CD14-positive monocyte (primary cell): ENCODE measurements around the gene ATP11A. TPM values are rescaled to one million over a fixed set of nuclear protein-coding genes. Genes with fewer than 3 reads are reported as not detected.

ENCODE experiments used
- DNase-seq, 3 donors: peaks; one replicate each; pipeline ENCODE4 v3.0.0-alpha.2; 2011 to 2022
- H2AFZ ChIP-seq: 2 replicates; pipeline ENCODE4 v1.6.0; 2012; ENCODE audit warnings: mild to moderate bottlenecking, low read depth, low read length, inconsistent platforms; ENCODE audit not compliant: insufficient read depth, poor library complexity, severe bottlenecking
- H3K27ac ChIP-seq, 2 donors: 1 replicate in 1 of 2; 2 replicates in 1 of 2; pipeline ENCODE4 v1.5.1; 2012 to 2013; ENCODE audit warnings: low read length in 2 of 2, control low read depth in 1 of 2, inconsistent platforms in 1 of 2, low read depth in 1 of 2, mild to moderate bottlenecking in 1 of 2
- H3K27me3 ChIP-seq, 2 donors: one replicate each; pipeline versions ENCODE4 v1.6.0 to v1.6.1; 2011 to 2013; ENCODE audit warnings: low read length in 2 of 2; ENCODE audit not compliant: control insufficient read depth in 2 of 2, insufficient read depth in 2 of 2
- H3K36me3 ChIP-seq, 2 donors: replicated peaks in 1 of 2; 1 replicate in 1 of 2; 2 replicates in 1 of 2; pipeline versions ENCODE4 v1.5.1 to v1.6.1; 2012 to 2013; ENCODE audit warnings: low read length in 2 of 2, control low read depth in 1 of 2, inconsistent platforms in 1 of 2, mild to moderate bottlenecking in 1 of 2; ENCODE audit not compliant: insufficient read depth in 2 of 2, control insufficient read depth in 1 of 2
- H3K4me1 ChIP-seq, 2 donors: 1 replicate in 1 of 2; 2 replicates in 1 of 2; pipeline versions ENCODE4 v1.5.1 to v1.6.1; 2012 to 2013; ENCODE audit warnings: low read length in 2 of 2, control low read depth in 1 of 2, inconsistent platforms in 1 of 2, mild to moderate bottlenecking in 1 of 2, moderate library complexity in 1 of 2; ENCODE audit not compliant: insufficient read depth in 2 of 2, control insufficient read depth in 1 of 2
- H3K4me2 ChIP-seq: replicated peaks from 2 replicates; pipeline ENCODE3; 2012; ENCODE audit warnings: low read length, moderate library complexity, mild to moderate bottlenecking; ENCODE audit not compliant: poor library complexity, severe bottlenecking; ENCODE audit errors: extremely low read depth
- H3K4me3 ChIP-seq, 3 experiments: fragments of 200-600 bp in 1 of 3; sonication (generic) in 1 of 3; replicated peaks in 1 of 3; 1 replicate in 2 of 3; 2 replicates in 1 of 3; pipeline ENCODE4 v1.5.1; 2011 to 2013; ENCODE audit warnings: low read length in 3 of 3, mild to moderate bottlenecking in 3 of 3, control low read depth in 2 of 3, low read depth in 2 of 3, inconsistent platforms in 1 of 3, moderate library complexity in 1 of 3
- H3K79me2 ChIP-seq: 2 replicates; pipeline ENCODE4 v1.6.0; 2012; ENCODE audit warnings: mild to moderate bottlenecking, control low read depth, inconsistent platforms, low read length, moderate library complexity; ENCODE audit not compliant: insufficient read depth
- H3K9ac ChIP-seq: 2 replicates; pipeline ENCODE4 v1.6.0; 2017; ENCODE audit warnings: low read length, mild to moderate bottlenecking; ENCODE audit not compliant: insufficient read depth, poor library complexity, severe bottlenecking
- H3K9me3 ChIP-seq, 2 donors: replicated peaks in 1 of 2; 1 replicate in 1 of 2; 2 replicates in 1 of 2; pipeline versions ENCODE4 v1.5.1 to v1.6.1; 2012 to 2013; ENCODE audit warnings: low read length in 2 of 2, control low read depth in 1 of 2; ENCODE audit not compliant: control insufficient read depth in 1 of 2, insufficient read depth in 1 of 2
- H4K20me1 ChIP-seq: 2 replicates; pipeline ENCODE4 v1.6.0; 2012; ENCODE audit warnings: mild to moderate bottlenecking, low read length, control low read depth, moderate library complexity; ENCODE audit not compliant: insufficient read depth
- H3K27ac Mint-ChIP-seq, 7 donors: one replicate each; pipeline ENCODE4 v1.8.0; 2020; ENCODE audit warnings: mild to moderate bottlenecking in 7 of 7, mixed read lengths in 7 of 7, moderate library complexity in 6 of 7, inconsistent platforms in 2 of 7
- H3K27me3 Mint-ChIP-seq, 3 donors: one replicate each; pipeline ENCODE4 v1.8.0; 2021 to 2022; ENCODE audit warnings: low read depth in 3 of 3, mild to moderate bottlenecking in 3 of 3, mixed read lengths in 3 of 3, moderate library complexity in 3 of 3, inconsistent platforms in 1 of 3
- H3K36me3 Mint-ChIP-seq, 2 donors: one replicate each; pipeline ENCODE4 v1.8.0; 2020; ENCODE audit warnings: mixed read lengths in 2 of 2, inconsistent platforms in 1 of 2, mild to moderate bottlenecking in 1 of 2
- H3K4me1 Mint-ChIP-seq: one replicate; pipeline ENCODE4 v1.8.0; 2020; ENCODE audit warnings: mild to moderate bottlenecking, mixed read lengths
- H3K4me3 Mint-ChIP-seq, 2 donors: one replicate each; pipeline ENCODE4 v1.8.0; 2020; ENCODE audit warnings: mild to moderate bottlenecking in 2 of 2, mixed read lengths in 2 of 2, moderate library complexity in 1 of 2
- H3K9me3 Mint-ChIP-seq, 7 donors: one replicate each; pipeline ENCODE4 v1.8.0; 2020 to 2022; ENCODE audit warnings: mixed read lengths in 7 of 7, mild to moderate bottlenecking in 6 of 7, moderate library complexity in 6 of 7, inconsistent platforms in 2 of 7
- CTCF ChIP-seq: fragments of 200-600 bp; IDR thresholded peaks from one replicate; pipeline ENCODE4 v1.8.0; 2022; ENCODE audit warnings: antibody characterized with exemption, mild to moderate bottlenecking
- WGBS: methylation state at CpG from one replicate; pipeline ENCODE4 v1.1.5; 2013; ENCODE audit warnings: missing lambda C conversion rate; ENCODE audit not compliant: insufficient coverage; 5-methylcytosine and 5-hydroxymethylcytosine counted together
- intact Hi-C, 2 donors: fragments of 100-400 bp; cut with micrococcal nuclease; formaldehyde crosslinking; loops; one replicate each; pipeline versions ENCODE4 v1.15.0 to v1.15.1; 2023
- polyA plus RNA-seq, 3 donors: library from polyadenylated mRNA; depleted of rRNA in 1 of 3; unstranded in 2 of 3; stranded (reverse) in 1 of 3; fragments of 300-500 nt in 2 of 3; fragments of >200 nt in 1 of 3; fragmentation: Illumina TruSeq in 2 of 3; gene quantifications; 1 replicate in 2 of 3; 2 replicates in 1 of 3; pipeline ENCODE4 v1.2.3, GENCODE V29; 2012 to 2021

The ATP11A gene
- polyA plus RNA-seq, 3 donors = 7.2 to 45.4 (median 7.6) TPM

GRCh38 chr13:112892426-112893206 lies 202.8 kb downstream of the ATP11A start:
- peak overlapping the region; percentile 51 for H2AFZ ChIP-seq
- H3K36me3 Mint-ChIP-seq = no peaks in the 10 kb centered on the region
- H3K4me3 Mint-ChIP-seq = peak overlapping the region; percentile 28 to 89
- intact Hi-C loops = no loop called here
- H3K9ac ChIP-seq = no peak overlapping the region
- H3K4me1 ChIP-seq = peaks cover 21 to 26% of the 10 kb centered on the region in 2 donors
- 10% methylated on average over 18 of the region's 22 CpGs for WGBS
- no peaks in the 10 kb centered on the region for H3K36me3 ChIP-seq
- no peaks in the 10 kb centered on the region for H3K79me2 ChIP-seq
- peak overlapping the region; percentile 58 for H3K4me2 ChIP-seq
- peak in 1 of 3 donors; percentile 4 for DNase-seq
- peaks cover 6% of the 10 kb centered on the region for H4K20me1 ChIP-seq
- H3K9me3 Mint-ChIP-seq = peaks cover 0 to 2% (median 0%) of the 10 kb centered on the region in 7 donors
- H3K27ac Mint-ChIP-seq = peak overlapping the region in 1 of 7 donors; percentile 34
- H3K4me3 ChIP-seq = peak overlapping the region in 1 of 3 experiments; percentile 42
- H3K4me1 Mint-ChIP-seq = peaks cover 12% of the 10 kb centered on the region
- H3K27me3 ChIP-seq = peaks cover 16 to 33% of the 10 kb centered on the region in 2 donors
- no peak overlapping the region for H3K27ac ChIP-seq
- peaks cover 35 to 49% (median 43%) of the 10 kb centered on the region in 3 donors for H3K27me3 Mint-ChIP-seq
- TF ChIP-seq CTCF = no peak
- H3K9me3 ChIP-seq = peaks cover 0 to 8% of the 10 kb centered on the region in 2 donors

DNA sequence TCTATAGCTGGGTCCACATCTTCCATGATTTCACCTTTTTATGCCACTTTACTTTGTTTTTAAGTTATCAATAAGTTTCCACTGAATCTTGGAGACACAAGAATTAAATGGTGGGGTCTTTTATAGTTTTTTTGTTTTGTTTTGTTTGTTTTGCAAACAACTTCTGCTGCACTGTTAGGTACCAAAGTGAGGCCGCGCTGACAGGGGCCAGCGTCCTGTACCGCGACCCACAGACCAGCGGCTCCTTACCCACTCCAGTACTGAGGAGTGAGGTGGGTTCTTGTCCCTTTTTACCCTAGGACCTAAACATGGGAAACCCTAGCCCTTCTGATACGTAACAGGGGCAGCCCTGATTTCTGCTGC lies 203.3 kb downstream of the ATP11A start:
- Mint-ChIP-seq H3K36me3 (no peaks in the 10 kb centered on the region), H3K4me3 (peak overlapping the region in 1 of 2 donors; percentile 89), H3K9me3 (peaks cover 0 to 2% (median 0%) of the 10 kb centered on the region in 7 donors), H3K4me1 (peaks cover 12% of the 10 kb centered on the region), H3K27ac (no peak overlapping the region), H3K27me3 (peaks cover 35 to 47% (median 43%) of the 10 kb centered on the region in 3 donors)
- H4K20me1 ChIP-seq = peaks cover under 1% of the 10 kb centered on the region
- DNase-seq = no peak
- H3K4me3 ChIP-seq = peak overlapping the region in 1 of 3 experiments; percentile 42
- no peaks in the 10 kb centered on the region for H3K36me3 ChIP-seq
- H3K9me3 ChIP-seq = peaks cover 0 to 8% of the 10 kb centered on the region in 2 donors
- peak overlapping the region; percentile 58 for H3K4me2 ChIP-seq
- peaks cover 16 to 33% of the 10 kb centered on the region in 2 donors for H3K27me3 ChIP-seq
- TF ChIP-seq CTCF = no peak
- peaks cover 21 to 26% of the 10 kb centered on the region in 2 donors for H3K4me1 ChIP-seq
- H3K27ac ChIP-seq = no peak overlapping the region
- H3K9ac ChIP-seq = no peak overlapping the region
- no peaks in the 10 kb centered on the region for H3K79me2 ChIP-seq
- intact Hi-C loops = no loop called here
- H2AFZ ChIP-seq = peak overlapping the region; percentile 51
- WGBS = no CpG with 5 or more reads among the region's 7 CpGs
